ENCODE measurements around the gene POFUT1.

DNA sequence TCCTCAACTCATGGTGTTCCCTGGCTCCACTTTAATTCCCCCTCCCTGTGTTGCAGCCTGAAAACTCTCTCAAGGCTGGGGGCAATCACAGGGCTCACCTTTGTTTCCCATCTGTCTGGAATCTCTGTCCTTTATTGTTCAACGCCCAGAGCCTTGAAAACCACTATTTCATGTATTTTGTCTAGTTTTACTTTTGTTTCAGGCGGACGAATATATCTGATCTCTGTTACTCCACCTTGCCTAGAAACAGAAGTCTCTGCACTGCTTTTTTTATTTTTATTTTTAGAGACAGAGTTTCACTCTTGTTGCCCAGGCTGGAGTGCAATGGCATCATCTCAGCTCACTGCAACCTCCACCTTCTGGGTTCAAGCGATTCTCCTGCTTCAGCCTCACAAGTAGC is 27.7 kb upstream of the POFUT1 start:
- TF ChIP-seq ZNF274 (IDR thresholded peaks at IDR 0.05; ENCODE audit: low read depth, low read length) = no peak
- TF ChIP-seq YY1 (IDR thresholded peaks at IDR 0.05; ENCODE audit: insufficient read depth, insufficient read length) = no peak
- no peak for TF ChIP-seq SUZ12 (IDR thresholded peaks at IDR 0.05; ENCODE audit: extremely low read depth, insufficient read depth, insufficient read length)
